Gastrocnemius medialis (tissue), 4 donors: Measurements from ENCODE around the gene IDH3B.

Source experiments
- CTCF ChIP-seq, 5 experiments: fragments of 450-650 bp in 3 of 5; fragments of 200-600 bp in 2 of 5; sonication (generic) in 2 of 5; IDR thresholded peaks in 4 of 5; conservative IDR thresholded peaks in 1 of 5; 1 replicate in 4 of 5; 2 replicates in 1 of 5; pipeline ENCODE4 v1.5.1; 2016 to 2019; ENCODE audit warnings: antibody characterized with exemption in 5 of 5, mild to moderate bottlenecking in 3 of 5, moderate library complexity in 3 of 5
- POLR2A ChIP-seq, 2 donors: fragments of 450-650 bp; IDR thresholded peaks; one replicate each; pipeline ENCODE4 v1.6.1; 2017; ENCODE audit warnings: antibody characterized with exemption in 2 of 2, mild to moderate bottlenecking in 2 of 2, moderate library complexity in 2 of 2

GRCh38 chr20:2624190-2624589, 39.8 kb downstream of the IDH3B start:
- TF ChIP-seq POLR2A (IDR thresholded peaks at IDR 0.05): no peak
- TF ChIP-seq CTCF (IDR thresholded peaks at IDR 0.05 in 4 of 5, conservative IDR thresholded peaks at IDR 0.05 in 1 of 5): no peak
